GM18498 (cell line): ENCODE measurements around the gene GTF2A1.

Experiments
- ATAC-seq: cut with Tn5 transposase; IDR thresholded peaks from one replicate; pipeline ENCODE4 v1.9.1; 2021; ENCODE audit warnings: mild to moderate bottlenecking, moderate library complexity; ENCODE audit not compliant: unreplicated experiment

Gene GTF2A1

GRCh38 chr14:81143793-81144192 is 77.0 kb downstream of the GTF2A1 start:
- ATAC-seq = no peak

DNA sequence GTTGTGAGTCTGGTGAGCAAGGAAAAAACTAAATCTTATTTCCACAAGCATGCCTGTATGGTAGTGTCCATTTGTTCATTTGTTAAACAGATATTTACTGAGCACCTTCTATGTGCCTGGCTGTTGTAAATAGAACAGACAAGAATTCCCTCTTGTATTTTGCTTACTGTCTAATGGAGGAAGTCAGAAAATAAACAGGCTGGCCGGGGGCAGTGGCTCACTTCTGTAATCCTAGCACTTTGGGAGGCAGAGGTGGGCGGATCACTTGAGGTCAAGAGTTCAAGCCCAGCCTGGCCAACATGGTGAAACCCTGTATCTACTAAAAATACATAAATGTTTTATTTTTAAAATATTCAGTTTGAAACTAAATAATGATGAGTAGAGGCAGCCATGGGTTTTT is 79.3 kb downstream of the GTF2A1 start:
- ATAC-seq = no peak

GRCh38 chr14:81138429-81138828 is 82.3 kb downstream of the GTF2A1 start:
- no peak for ATAC-seq

- ATAC-seq = no peak
These were observed 83.4 kb downstream of the GTF2A1 start for GRCh38 chr14:81137316-81137715.

- ATAC-seq = no peak
These were observed 87.4 kb downstream of the GTF2A1 start for GRCh38 chr14:81133400-81133799.

DNA sequence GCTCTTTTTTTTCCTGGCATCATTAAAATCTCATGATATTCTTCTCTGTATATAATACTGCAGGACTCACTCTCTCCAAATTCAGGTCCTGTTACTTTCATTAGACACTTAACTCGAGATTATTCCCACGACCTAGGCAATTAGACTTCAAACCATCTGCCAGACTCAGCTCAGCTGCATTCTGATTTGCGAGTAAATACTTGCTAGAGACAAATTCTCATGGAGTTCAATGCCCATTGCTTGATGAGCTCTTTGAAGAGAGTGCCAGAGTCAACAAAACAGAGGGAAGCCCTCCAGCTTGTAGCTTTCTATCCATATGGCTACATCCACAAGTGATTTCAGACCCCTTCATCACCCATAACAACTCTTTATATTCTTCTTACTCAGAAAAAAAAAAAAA is 88.3 kb downstream of the GTF2A1 start:
- no peak for ATAC-seq

DNA sequence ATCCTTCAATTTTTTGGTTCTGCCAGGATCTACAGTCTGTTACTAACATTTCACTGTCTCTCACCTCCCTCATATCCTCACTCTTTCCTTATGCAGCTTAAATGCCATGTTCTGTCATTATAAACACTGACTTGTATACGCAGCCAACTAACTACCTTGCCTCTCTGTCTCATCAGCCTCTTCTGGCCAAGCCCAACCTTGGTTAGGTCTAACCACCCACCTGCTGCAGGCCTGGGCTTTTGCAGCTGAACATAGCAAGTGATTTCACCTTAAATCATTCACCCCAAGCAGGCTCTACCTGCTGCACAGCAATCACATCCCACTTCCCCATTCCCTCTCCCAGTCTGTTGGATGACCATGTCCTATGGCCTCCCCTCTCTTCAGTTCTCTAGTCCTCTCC is 91.5 kb downstream of the GTF2A1 start:
- ATAC-seq = no peak

DNA sequence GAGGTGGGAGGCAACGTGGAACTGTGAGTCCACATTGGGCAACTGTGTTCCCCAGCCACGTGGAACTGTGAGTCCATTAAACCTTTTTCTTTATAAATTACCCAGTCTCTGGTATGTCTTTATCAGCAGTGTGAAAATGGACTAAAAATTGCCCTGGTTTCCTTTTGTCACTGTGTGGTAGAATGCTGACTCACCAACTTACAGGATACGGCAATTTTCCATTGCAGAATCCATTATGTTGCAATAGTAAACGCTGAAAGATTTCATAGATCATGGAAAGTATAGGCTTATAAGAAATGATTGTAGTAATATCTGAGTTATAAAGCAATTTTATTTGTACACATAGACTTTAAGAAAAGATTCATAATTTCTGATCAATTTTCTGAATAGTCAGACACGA is 93.0 kb downstream of the GTF2A1 start:
- no peak for ATAC-seq

- no peak for ATAC-seq
These were observed 95.2 kb downstream of the GTF2A1 start for GRCh38 chr14:81125536-81125935.
